ENCODE data around the gene ITPR1.

ITPR1 gene

GRCh38 chr3:4786431-4786830 lies 293.3 kb downstream of the ITPR1 start:
- Histone ChIP-seq H3K23ac (ENCODE audit: low read length) (no peak overlapping the region), H4K5ac (ENCODE audit: low read length) (no peak overlapping the region), H3K27me3 (ENCODE audit: insufficient read depth, low read length, poor library complexity) (no peaks in the 10 kb centered on the region), H3K9ac (ENCODE audit: low read length) (no peak overlapping the region), H2BK5ac (ENCODE audit: low read length) (no peak overlapping the region), H3K4ac (ENCODE audit: low read depth, low read length) (no peak overlapping the region), H2BK15ac (replicated peaks; ENCODE audit: low read depth) (no peak overlapping the region), H3K4me1 (ENCODE audit: control insufficient read depth, low read depth, low read length) (no peaks in the 10 kb centered on the region), H3K27ac (ENCODE audit: low read depth, low read length) (no peak overlapping the region), H3K4me2 (ENCODE audit: low read length) (no peak overlapping the region), H3K36me3 (ENCODE audit: control insufficient read depth, insufficient read depth, low read length) (no peaks in the 10 kb centered on the region), H3K79me2 (ENCODE audit: control insufficient read depth, insufficient read depth, low read length) (no peaks in the 10 kb centered on the region), H3K4me3 (ENCODE audit: low read length) (no peak overlapping the region), H3K79me1 (ENCODE audit: low read length) (no peaks in the 10 kb centered on the region), H3K18ac (ENCODE audit: low read length) (no peak overlapping the region), H2AK5ac (ENCODE audit: low read length) (no peak overlapping the region), H3K56ac (ENCODE audit: low read length) (no peak overlapping the region), H2BK120ac (ENCODE audit: low read depth, low read length) (no peak overlapping the region), H4K8ac (ENCODE audit: low read depth, low read length) (no peak overlapping the region)
- DNase-seq = no peak
- WGBS (ENCODE audit: extremely low coverage, insufficient coverage, low lambda C conversion rate) = no CpG with 5 or more reads among the region's 3 CpGs

- H3K4me2 ChIP-seq (ENCODE audit: low read length) = no peak overlapping the region
- H3K27me3 ChIP-seq (ENCODE audit: insufficient read depth, low read length, poor library complexity) = no peaks in the 10 kb centered on the region
- no peak overlapping the region for H2BK5ac ChIP-seq (ENCODE audit: low read length)
- no CpG with 5 or more reads among the region's 4 CpGs for WGBS (ENCODE audit: extremely low coverage, insufficient coverage, low lambda C conversion rate)
- no peak overlapping the region for H3K56ac ChIP-seq (ENCODE audit: low read length)
- H2AK5ac ChIP-seq (ENCODE audit: low read length) = no peak overlapping the region
- H3K9ac ChIP-seq (ENCODE audit: low read length) = no peak overlapping the region
- no peak overlapping the region for H3K23ac ChIP-seq (ENCODE audit: low read length)
- H4K5ac ChIP-seq (ENCODE audit: low read length) = no peak overlapping the region
- DNase-seq = no peak
- no peaks in the 10 kb centered on the region for H3K36me3 ChIP-seq (ENCODE audit: control insufficient read depth, insufficient read depth, low read length)
- H3K4ac ChIP-seq (ENCODE audit: low read depth, low read length) = no peak overlapping the region
- H3K18ac ChIP-seq (ENCODE audit: low read length) = no peak overlapping the region
- no peaks in the 10 kb centered on the region for H3K79me2 ChIP-seq (ENCODE audit: control insufficient read depth, insufficient read depth, low read length)
- H2BK15ac ChIP-seq (replicated peaks; ENCODE audit: low read depth) = no peak overlapping the region
- no peaks in the 10 kb centered on the region for H3K79me1 ChIP-seq (ENCODE audit: low read length)
- no peak overlapping the region for H4K8ac ChIP-seq (ENCODE audit: low read depth, low read length)
- H3K4me1 ChIP-seq (ENCODE audit: control insufficient read depth, low read depth, low read length) = no peaks in the 10 kb centered on the region
- no peak overlapping the region for H2BK120ac ChIP-seq (ENCODE audit: low read depth, low read length)
- H3K4me3 ChIP-seq (ENCODE audit: low read length) = no peak overlapping the region
- no peak overlapping the region for H3K27ac ChIP-seq (ENCODE audit: low read depth, low read length)
Measured at GRCh38 chr3:4791358-4791757, 298.2 kb downstream of the ITPR1 start.

GRCh38 chr3:4793311-4793710 lies 300.2 kb downstream of the ITPR1 start:
- DNase-seq = no peak
- no peak overlapping the region for H3K4me3 ChIP-seq (ENCODE audit: low read length)
- H3K79me2 ChIP-seq (ENCODE audit: control insufficient read depth, insufficient read depth, low read length) = no peaks in the 10 kb centered on the region
- no peaks in the 10 kb centered on the region for H3K36me3 ChIP-seq (ENCODE audit: control insufficient read depth, insufficient read depth, low read length)
- H2BK5ac ChIP-seq (ENCODE audit: low read length) = no peak overlapping the region
- no peak overlapping the region for H3K4me2 ChIP-seq (ENCODE audit: low read length)
- H4K8ac ChIP-seq (ENCODE audit: low read depth, low read length) = no peak overlapping the region
- H2BK15ac ChIP-seq (replicated peaks; ENCODE audit: low read depth) = no peak overlapping the region
- no peaks in the 10 kb centered on the region for H3K79me1 ChIP-seq (ENCODE audit: low read length)
- H3K18ac ChIP-seq (ENCODE audit: low read length) = no peak overlapping the region
- H3K23ac ChIP-seq (ENCODE audit: low read length) = no peak overlapping the region
- H3K9ac ChIP-seq (ENCODE audit: low read length) = no peak overlapping the region
- no peaks in the 10 kb centered on the region for H3K4me1 ChIP-seq (ENCODE audit: control insufficient read depth, low read depth, low read length)
- H2AK5ac ChIP-seq (ENCODE audit: low read length) = no peak overlapping the region
- H3K27me3 ChIP-seq (ENCODE audit: insufficient read depth, low read length, poor library complexity) = no peaks in the 10 kb centered on the region
- no peak overlapping the region for H2BK120ac ChIP-seq (ENCODE audit: low read depth, low read length)
- no peak overlapping the region for H4K5ac ChIP-seq (ENCODE audit: low read length)
- H3K56ac ChIP-seq (ENCODE audit: low read length) = no peak overlapping the region
- WGBS (ENCODE audit: extremely low coverage, insufficient coverage, low lambda C conversion rate) = no CpG with 5 or more reads among the region's 5 CpGs
- H3K4ac ChIP-seq (ENCODE audit: low read depth, low read length) = no peak overlapping the region
- H3K27ac ChIP-seq (ENCODE audit: low read depth, low read length) = no peak overlapping the region

- no peak overlapping the region for H2BK5ac ChIP-seq (ENCODE audit: low read length)
- no peak overlapping the region for H3K4ac ChIP-seq (ENCODE audit: low read depth, low read length)
- no peaks in the 10 kb centered on the region for H3K79me2 ChIP-seq (ENCODE audit: control insufficient read depth, insufficient read depth, low read length)
- H2AK5ac ChIP-seq (ENCODE audit: low read length) = no peak overlapping the region
- no peak overlapping the region for H3K4me2 ChIP-seq (ENCODE audit: low read length)
- H3K27ac ChIP-seq (ENCODE audit: low read depth, low read length) = no peak overlapping the region
- no peaks in the 10 kb centered on the region for H3K4me1 ChIP-seq (ENCODE audit: control insufficient read depth, low read depth, low read length)
- no peak overlapping the region for H3K4me3 ChIP-seq (ENCODE audit: low read length)
- H3K56ac ChIP-seq (ENCODE audit: low read length) = no peak overlapping the region
- H4K5ac ChIP-seq (ENCODE audit: low read length) = no peak overlapping the region
- no peak overlapping the region for H3K23ac ChIP-seq (ENCODE audit: low read length)
- H2BK15ac ChIP-seq (replicated peaks; ENCODE audit: low read depth) = no peak overlapping the region
- no peaks in the 10 kb centered on the region for H3K79me1 ChIP-seq (ENCODE audit: low read length)
- no peak overlapping the region for H4K8ac ChIP-seq (ENCODE audit: low read depth, low read length)
- no peak overlapping the region for H2BK120ac ChIP-seq (ENCODE audit: low read depth, low read length)
- H3K9ac ChIP-seq (ENCODE audit: low read length) = no peak overlapping the region
- H3K27me3 ChIP-seq (ENCODE audit: insufficient read depth, low read length, poor library complexity) = no peaks in the 10 kb centered on the region
- no peak for DNase-seq
- H3K36me3 ChIP-seq (ENCODE audit: control insufficient read depth, insufficient read depth, low read length) = no peaks in the 10 kb centered on the region
- no CpG with 5 or more reads among the region's 7 CpGs for WGBS (ENCODE audit: extremely low coverage, insufficient coverage, low lambda C conversion rate)
- no peak overlapping the region for H3K18ac ChIP-seq (ENCODE audit: low read length)
Measured at GRCh38 chr3:4794331-4794730, 301.2 kb downstream of the ITPR1 start.

- no peak for DNase-seq
- H3K36me3 ChIP-seq (ENCODE audit: control insufficient read depth, insufficient read depth, low read length) = no peaks in the 10 kb centered on the region
- H3K56ac ChIP-seq (ENCODE audit: low read length) = no peak overlapping the region
- H3K27me3 ChIP-seq (ENCODE audit: insufficient read depth, low read length, poor library complexity) = no peaks in the 10 kb centered on the region
- no peak overlapping the region for H3K23ac ChIP-seq (ENCODE audit: low read length)
- H2BK15ac ChIP-seq (replicated peaks; ENCODE audit: low read depth) = no peak overlapping the region
- H3K27ac ChIP-seq (ENCODE audit: low read depth, low read length) = no peak overlapping the region
- no peak overlapping the region for H3K4me3 ChIP-seq (ENCODE audit: low read length)
- H3K4me1 ChIP-seq (ENCODE audit: control insufficient read depth, low read depth, low read length) = no peaks in the 10 kb centered on the region
- H2BK5ac ChIP-seq (ENCODE audit: low read length) = no peak overlapping the region
- H3K79me2 ChIP-seq (ENCODE audit: control insufficient read depth, insufficient read depth, low read length) = no peaks in the 10 kb centered on the region
- no CpG with 5 or more reads among the region's 13 CpGs for WGBS (ENCODE audit: extremely low coverage, insufficient coverage, low lambda C conversion rate)
- H3K79me1 ChIP-seq (ENCODE audit: low read length) = no peaks in the 10 kb centered on the region
- H3K9ac ChIP-seq (ENCODE audit: low read length) = no peak overlapping the region
- no peak overlapping the region for H4K8ac ChIP-seq (ENCODE audit: low read depth, low read length)
- H3K4ac ChIP-seq (ENCODE audit: low read depth, low read length) = no peak overlapping the region
- H2BK120ac ChIP-seq (ENCODE audit: low read depth, low read length) = no peak overlapping the region
- no peak overlapping the region for H3K18ac ChIP-seq (ENCODE audit: low read length)
- H3K4me2 ChIP-seq (ENCODE audit: low read length) = no peak overlapping the region
- H2AK5ac ChIP-seq (ENCODE audit: low read length) = no peak overlapping the region
- H4K5ac ChIP-seq (ENCODE audit: low read length) = no peak overlapping the region
Measured at GRCh38 chr3:4794798-4795197, 301.6 kb downstream of the ITPR1 start.

- H4K5ac ChIP-seq (ENCODE audit: low read length) = no peak overlapping the region
- no peak overlapping the region for H2BK5ac ChIP-seq (ENCODE audit: low read length)
- DNase-seq = no peak
- no peak overlapping the region for H3K56ac ChIP-seq (ENCODE audit: low read length)
- H3K27ac ChIP-seq (ENCODE audit: low read depth, low read length) = no peak overlapping the region
- no CpG with 5 or more reads among the region's 7 CpGs for WGBS (ENCODE audit: extremely low coverage, insufficient coverage, low lambda C conversion rate)
- no peak overlapping the region for H4K8ac ChIP-seq (ENCODE audit: low read depth, low read length)
- H3K27me3 ChIP-seq (ENCODE audit: insufficient read depth, low read length, poor library complexity) = no peaks in the 10 kb centered on the region
- no peaks in the 10 kb centered on the region for H3K79me1 ChIP-seq (ENCODE audit: low read length)
- no peak overlapping the region for H2BK15ac ChIP-seq (replicated peaks; ENCODE audit: low read depth)
- H3K4me2 ChIP-seq (ENCODE audit: low read length) = no peak overlapping the region
- no peak overlapping the region for H2BK120ac ChIP-seq (ENCODE audit: low read depth, low read length)
- no peaks in the 10 kb centered on the region for H3K4me1 ChIP-seq (ENCODE audit: control insufficient read depth, low read depth, low read length)
- H3K23ac ChIP-seq (ENCODE audit: low read length) = no peak overlapping the region
- no peak overlapping the region for H2AK5ac ChIP-seq (ENCODE audit: low read length)
- no peaks in the 10 kb centered on the region for H3K79me2 ChIP-seq (ENCODE audit: control insufficient read depth, insufficient read depth, low read length)
- no peak overlapping the region for H3K9ac ChIP-seq (ENCODE audit: low read length)
- H3K18ac ChIP-seq (ENCODE audit: low read length) = no peak overlapping the region
- H3K4ac ChIP-seq (ENCODE audit: low read depth, low read length) = no peak overlapping the region
- H3K4me3 ChIP-seq (ENCODE audit: low read length) = no peak overlapping the region
- H3K36me3 ChIP-seq (ENCODE audit: control insufficient read depth, insufficient read depth, low read length) = no peaks in the 10 kb centered on the region
Measured at GRCh38 chr3:4795905-4796304, 302.8 kb downstream of the ITPR1 start.
